Fibroblast of skin of back (primary cell): ENCODE results near the gene ZBP1.

Experiments
- DNase-seq: peaks from one replicate; pipeline ENCODE4 v3.0.0-alpha.2; 2013

The ZBP1 gene

GRCh38 chr20:57584768-57585461 lies 35.3 kb downstream of the ZBP1 start:
- no peak for DNase-seq

- DNase-seq, result no peak
Observed at GRCh38 chr20:57583289-57584257, 36.7 kb downstream of the ZBP1 start.

GRCh38 chr20:57582432-57583288 lies 37.6 kb downstream of the ZBP1 start:
- DNase-seq, result no peak

GRCh38 chr20:57582029-57582378 lies 38.2 kb downstream of the ZBP1 start:
- DNase-seq, result no peak

- no peak for DNase-seq
Observed at GRCh38 chr20:57581202-57582028, 38.8 kb downstream of the ZBP1 start.

- DNase-seq, result no peak
Observed at GRCh38 chr20:57580478-57581201, 39.6 kb downstream of the ZBP1 start.

GRCh38 chr20:57579898-57580447 lies 40.3 kb downstream of the ZBP1 start:
- no peak for DNase-seq

- no peak for DNase-seq
Observed at GRCh38 chr20:57579331-57579897, 40.8 kb downstream of the ZBP1 start.

GRCh38 chr20:57578476-57579165 lies 41.6 kb downstream of the ZBP1 start:
- no peak for DNase-seq

GRCh38 chr20:57577679-57578475 lies 42.3 kb downstream of the ZBP1 start:
- no peak for DNase-seq

- no peak for DNase-seq
Observed at GRCh38 chr20:57576617-57577550, 43.3 kb downstream of the ZBP1 start.

- DNase-seq, result no peak
Observed at GRCh38 chr20:57576002-57576401, 44.2 kb downstream of the ZBP1 start.

GRCh38 chr20:57574954-57575353 lies 45.3 kb downstream of the ZBP1 start:
- DNase-seq, result no peak

- no peak for DNase-seq
Observed at GRCh38 chr20:57573894-57574293, 46.3 kb downstream of the ZBP1 start.

- no peak for DNase-seq
Observed at GRCh38 chr20:57573242-57573641, 47.0 kb downstream of the ZBP1 start.

- DNase-seq, result no peak
Observed at GRCh38 chr20:57571782-57572416, 48.3 kb downstream of the ZBP1 start.

- no peak for DNase-seq
Observed at GRCh38 chr20:57570920-57571319, 49.3 kb downstream of the ZBP1 start.
